A549 (cell line): Measurements from ENCODE around the gene MTHFSD.

ENCODE experiments used
- MYC ChIP-seq: IDR thresholded peaks from 2 replicates; pipeline ENCODE4 v1.6.1; 2012; ENCODE audit warnings: mild to moderate bottlenecking, inconsistent platforms, low read length, improper control_type of control experiment, borderline replicate concordance
- POLR2A ChIP-seq: IDR thresholded peaks from 2 replicates; pipeline ENCODE4 v1.6.1; 2012; ENCODE audit warnings: mild to moderate bottlenecking, low read length
- RFX5 ChIP-seq: fragments of 450-650 bp; IDR thresholded peaks from 2 replicates; pipeline ENCODE4 v1.7.1; 2014; ENCODE audit warnings: antibody characterized with exemption, mild to moderate bottlenecking, moderate library complexity
- SMC3 ChIP-seq: fragments of >200 bp; sonication (Bioruptor Twin); formaldehyde crosslinking; IDR thresholded peaks from 3 replicates; pipeline ENCODE4 v1.6.1; 2018; ENCODE audit warnings: inconsistent platforms
- TF ChIP-seq, protein P1 (sequence below): fragments of >200 bp; sonication (Bioruptor Twin); formaldehyde crosslinking; IDR thresholded peaks from 3 replicates; pipeline ENCODE4 v1.5.1; 2016
- TF ChIP-seq, protein P2 (sequence below): fragments of 150-350 bp; IDR thresholded peaks from 2 replicates; pipeline ENCODE4 v1.6.1; 2014; ENCODE audit warnings: low read depth, mild to moderate bottlenecking, low read length
- TF ChIP-seq, protein P3 (sequence below): fragments of 200-600 bp; sonication (generic); IDR thresholded peaks from 2 replicates; pipeline ENCODE4 v1.6.1; 2016; ENCODE audit warnings: antibody characterized with exemption, mild to moderate bottlenecking, moderate library complexity

DNA sequence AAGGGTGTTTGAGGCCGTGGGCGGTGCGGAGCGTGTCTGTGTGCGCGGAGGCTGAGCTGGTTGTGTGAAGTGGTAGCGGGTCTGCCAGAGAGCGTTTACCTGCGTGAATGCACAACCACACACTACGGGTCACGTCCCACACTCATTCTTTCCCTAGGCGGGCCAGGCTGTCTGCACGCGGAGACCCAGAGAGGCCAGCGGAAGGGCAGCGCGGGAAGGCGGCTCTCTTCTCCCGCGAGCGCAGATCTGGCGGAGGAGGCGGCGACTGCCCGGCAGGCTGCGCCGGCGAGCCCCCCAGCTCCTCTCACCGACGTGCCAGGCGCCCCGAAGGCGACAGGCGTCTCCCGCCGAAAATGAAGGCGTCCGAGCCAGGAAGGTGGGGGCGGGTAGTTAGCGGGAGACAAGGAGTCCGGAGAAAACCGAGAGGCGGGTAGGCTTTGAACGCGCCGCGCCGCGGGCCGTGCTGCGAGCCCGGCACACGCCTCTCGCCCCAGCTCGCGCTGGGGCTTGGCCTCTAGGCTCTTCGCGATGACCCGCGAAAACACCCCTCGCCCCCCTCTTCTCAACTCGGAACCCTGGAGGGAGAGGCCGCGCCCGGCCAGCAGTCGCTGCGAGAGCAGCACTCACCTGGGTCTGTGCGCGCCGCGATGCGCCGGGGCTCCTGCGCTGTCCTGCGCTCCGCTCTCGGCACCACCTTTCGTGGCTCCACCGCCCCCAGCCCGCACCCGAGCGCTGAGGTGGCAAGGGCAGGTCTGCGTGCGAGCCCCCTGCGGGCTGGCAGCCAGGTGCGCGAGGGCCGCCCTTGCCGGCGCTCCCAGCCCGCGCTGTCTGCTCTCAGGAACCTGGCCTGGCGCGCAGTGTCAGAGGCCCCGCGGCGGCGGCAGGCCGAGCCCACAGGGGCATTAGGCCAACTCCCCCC, 46.7 kb downstream of the MTHFSD start:
- TF ChIP-seq, protein P1, sequence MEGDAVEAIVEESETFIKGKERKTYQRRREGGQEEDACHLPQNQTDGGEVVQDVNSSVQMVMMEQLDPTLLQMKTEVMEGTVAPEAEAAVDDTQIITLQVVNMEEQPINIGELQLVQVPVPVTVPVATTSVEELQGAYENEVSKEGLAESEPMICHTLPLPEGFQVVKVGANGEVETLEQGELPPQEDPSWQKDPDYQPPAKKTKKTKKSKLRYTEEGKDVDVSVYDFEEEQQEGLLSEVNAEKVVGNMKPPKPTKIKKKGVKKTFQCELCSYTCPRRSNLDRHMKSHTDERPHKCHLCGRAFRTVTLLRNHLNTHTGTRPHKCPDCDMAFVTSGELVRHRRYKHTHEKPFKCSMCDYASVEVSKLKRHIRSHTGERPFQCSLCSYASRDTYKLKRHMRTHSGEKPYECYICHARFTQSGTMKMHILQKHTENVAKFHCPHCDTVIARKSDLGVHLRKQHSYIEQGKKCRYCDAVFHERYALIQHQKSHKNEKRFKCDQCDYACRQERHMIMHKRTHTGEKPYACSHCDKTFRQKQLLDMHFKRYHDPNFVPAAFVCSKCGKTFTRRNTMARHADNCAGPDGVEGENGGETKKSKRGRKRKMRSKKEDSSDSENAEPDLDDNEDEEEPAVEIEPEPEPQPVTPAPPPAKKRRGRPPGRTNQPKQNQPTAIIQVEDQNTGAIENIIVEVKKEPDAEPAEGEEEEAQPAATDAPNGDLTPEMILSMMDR, result no peak
- TF ChIP-seq, protein P2, sequence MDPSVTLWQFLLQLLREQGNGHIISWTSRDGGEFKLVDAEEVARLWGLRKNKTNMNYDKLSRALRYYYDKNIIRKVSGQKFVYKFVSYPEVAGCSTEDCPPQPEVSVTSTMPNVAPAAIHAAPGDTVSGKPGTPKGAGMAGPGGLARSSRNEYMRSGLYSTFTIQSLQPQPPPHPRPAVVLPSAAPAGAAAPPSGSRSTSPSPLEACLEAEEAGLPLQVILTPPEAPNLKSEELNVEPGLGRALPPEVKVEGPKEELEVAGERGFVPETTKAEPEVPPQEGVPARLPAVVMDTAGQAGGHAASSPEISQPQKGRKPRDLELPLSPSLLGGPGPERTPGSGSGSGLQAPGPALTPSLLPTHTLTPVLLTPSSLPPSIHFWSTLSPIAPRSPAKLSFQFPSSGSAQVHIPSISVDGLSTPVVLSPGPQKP, result no peak
- TF ChIP-seq, protein P3, sequence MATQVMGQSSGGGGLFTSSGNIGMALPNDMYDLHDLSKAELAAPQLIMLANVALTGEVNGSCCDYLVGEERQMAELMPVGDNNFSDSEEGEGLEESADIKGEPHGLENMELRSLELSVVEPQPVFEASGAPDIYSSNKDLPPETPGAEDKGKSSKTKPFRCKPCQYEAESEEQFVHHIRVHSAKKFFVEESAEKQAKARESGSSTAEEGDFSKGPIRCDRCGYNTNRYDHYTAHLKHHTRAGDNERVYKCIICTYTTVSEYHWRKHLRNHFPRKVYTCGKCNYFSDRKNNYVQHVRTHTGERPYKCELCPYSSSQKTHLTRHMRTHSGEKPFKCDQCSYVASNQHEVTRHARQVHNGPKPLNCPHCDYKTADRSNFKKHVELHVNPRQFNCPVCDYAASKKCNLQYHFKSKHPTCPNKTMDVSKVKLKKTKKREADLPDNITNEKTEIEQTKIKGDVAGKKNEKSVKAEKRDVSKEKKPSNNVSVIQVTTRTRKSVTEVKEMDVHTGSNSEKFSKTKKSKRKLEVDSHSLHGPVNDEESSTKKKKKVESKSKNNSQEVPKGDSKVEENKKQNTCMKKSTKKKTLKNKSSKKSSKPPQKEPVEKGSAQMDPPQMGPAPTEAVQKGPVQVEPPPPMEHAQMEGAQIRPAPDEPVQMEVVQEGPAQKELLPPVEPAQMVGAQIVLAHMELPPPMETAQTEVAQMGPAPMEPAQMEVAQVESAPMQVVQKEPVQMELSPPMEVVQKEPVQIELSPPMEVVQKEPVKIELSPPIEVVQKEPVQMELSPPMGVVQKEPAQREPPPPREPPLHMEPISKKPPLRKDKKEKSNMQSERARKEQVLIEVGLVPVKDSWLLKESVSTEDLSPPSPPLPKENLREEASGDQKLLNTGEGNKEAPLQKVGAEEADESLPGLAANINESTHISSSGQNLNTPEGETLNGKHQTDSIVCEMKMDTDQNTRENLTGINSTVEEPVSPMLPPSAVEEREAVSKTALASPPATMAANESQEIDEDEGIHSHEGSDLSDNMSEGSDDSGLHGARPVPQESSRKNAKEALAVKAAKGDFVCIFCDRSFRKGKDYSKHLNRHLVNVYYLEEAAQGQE, result no peak
- no peak for TF ChIP-seq RFX5
- no peak for TF ChIP-seq MYC
- TF ChIP-seq POLR2A, result no peak
- no peak for TF ChIP-seq SMC3
